Naive thymus-derived CD4-positive, alpha-beta T cell (primary cell): ENCODE measurements around the gene EIF6. TPM values are rescaled to one million over a fixed set of nuclear protein-coding genes. Genes with fewer than 3 reads are reported as not detected.
A peak's percentile ranks its signal among the peaks of the same experiment; 100 is the strongest.

Experiments used
- ATAC-seq: fragments of 150-1000 bp; cut with Tn5 transposase; 2 replicates; pipeline ENCODE4 v1.10.0; 2021; ENCODE audit warnings: mild to moderate bottlenecking, moderate library complexity
- CTCF ChIA-PET: fragments of 350-600 bp; sonication (Branson Sonifier 250); formaldehyde crosslinking; loops from one replicate; lab custom pipeline; 2021; ENCODE audit warnings: antibody characterized with exemption; lab: Charles Lee
- POLR2A ChIA-PET: fragments of 350-600 bp; sonication (Branson Sonifier 250); formaldehyde crosslinking; loops from one replicate; lab custom pipeline; 2021; ENCODE audit warnings: antibody characterized with exemption, inconsistent platforms; lab: Charles Lee
- DNase-seq, 9 donors: peaks; one replicate each; pipeline versions ENCODE4 v3.0.0 to v3.0.0-alpha.2; 2020 to 2022; ENCODE audit warnings: mixed read lengths in 1 of 9
- H3K27ac ChIP-seq: one replicate; pipeline ENCODE4 v1.7.0; 2013; ENCODE audit warnings: mild to moderate bottlenecking, low read depth, low read length, moderate library complexity
- H3K27me3 ChIP-seq, 2 donors: one replicate each; pipeline ENCODE4 v1.7.0; 2013; ENCODE audit warnings: low read length in 2 of 2, mild to moderate bottlenecking in 2 of 2, moderate library complexity in 2 of 2; ENCODE audit not compliant: control insufficient read depth in 2 of 2, insufficient read depth in 2 of 2
- H3K36me3 ChIP-seq, 3 experiments: 1 replicate in 2 of 3; 2 replicates in 1 of 3; pipeline ENCODE4 v1.7.0; 2013; ENCODE audit warnings: low read length in 3 of 3, mild to moderate bottlenecking in 3 of 3, moderate library complexity in 1 of 3; ENCODE audit not compliant: insufficient read depth in 3 of 3, control insufficient read depth in 2 of 3
- H3K4me1 ChIP-seq, 2 donors: one replicate each; pipeline ENCODE4 v1.7.0; 2013; ENCODE audit warnings: low read length in 2 of 2, mild to moderate bottlenecking in 2 of 2, moderate library complexity in 1 of 2; ENCODE audit not compliant: control insufficient read depth in 2 of 2, insufficient read depth in 2 of 2
- H3K4me3 ChIP-seq: 2 replicates; pipeline ENCODE4 v1.7.0; 2013; ENCODE audit warnings: mild to moderate bottlenecking, low read length
- H3K9me3 ChIP-seq, 3 experiments: 1 replicate in 2 of 3; 2 replicates in 1 of 3; pipeline ENCODE4 v1.7.0; 2013; ENCODE audit warnings: low read length in 3 of 3; ENCODE audit not compliant: control insufficient read depth in 2 of 3
- H3K27ac Mint-ChIP-seq, 9 donors: one replicate each; pipeline ENCODE4 v1.8.0; 2020 to 2022; ENCODE audit warnings: mixed read lengths in 9 of 9, mild to moderate bottlenecking in 8 of 9, moderate library complexity in 5 of 9, inconsistent platforms in 2 of 9
- H3K27me3 Mint-ChIP-seq, 5 donors: one replicate each; pipeline ENCODE4 v1.8.0; 2021 to 2022; ENCODE audit warnings: mixed read lengths in 5 of 5, mild to moderate bottlenecking in 1 of 5
- H3K36me3 Mint-ChIP-seq, 5 donors: one replicate each; pipeline ENCODE4 v1.8.0; 2020 to 2022; ENCODE audit warnings: mixed read lengths in 5 of 5, mild to moderate bottlenecking in 3 of 5, inconsistent platforms in 1 of 5
- H3K4me1 Mint-ChIP-seq, 7 donors: one replicate each; pipeline ENCODE4 v1.8.0; 2020 to 2022; ENCODE audit warnings: mixed read lengths in 7 of 7, mild to moderate bottlenecking in 3 of 7, inconsistent platforms in 1 of 7
- H3K4me3 Mint-ChIP-seq, 10 donors: one replicate each; pipeline ENCODE4 v1.8.0; 2020 to 2022; ENCODE audit warnings: mild to moderate bottlenecking in 10 of 10, mixed read lengths in 10 of 10, moderate library complexity in 6 of 10, inconsistent platforms in 2 of 10
- H3K9me3 Mint-ChIP-seq, 11 donors: one replicate each; pipeline ENCODE4 v1.8.0; 2020 to 2022; ENCODE audit warnings: mixed read lengths in 11 of 11, mild to moderate bottlenecking in 4 of 11, inconsistent platforms in 1 of 11, moderate library complexity in 1 of 11
- intact Hi-C, 2 donors: fragments of 100-400 bp; cut with micrococcal nuclease; formaldehyde crosslinking; loops; one replicate each; pipeline ENCODE4 v1.15.1; 2023
- polyA plus RNA-seq, 2 donors: library from polyadenylated mRNA; unstranded; fragments of 300-500 nt; fragmentation: Illumina TruSeq; gene quantifications; one replicate each; pipeline ENCODE4 v1.2.3, GENCODE V29; 2021
- total RNA-seq, 6 experiments: library from RNA in 5 of 6; stranded (reverse) in 5 of 6; gene quantifications; 1 replicate in 5 of 6; 2 replicates in 1 of 6; pipeline ENCODE4 v1.2.3 and lab custom pipeline; 2021 to 2026

Gene EIF6
- total and polyA plus RNA-seq, 7 experiments from 2014 or later: 35.4 to 150 (median 55.2) TPM

DNA sequence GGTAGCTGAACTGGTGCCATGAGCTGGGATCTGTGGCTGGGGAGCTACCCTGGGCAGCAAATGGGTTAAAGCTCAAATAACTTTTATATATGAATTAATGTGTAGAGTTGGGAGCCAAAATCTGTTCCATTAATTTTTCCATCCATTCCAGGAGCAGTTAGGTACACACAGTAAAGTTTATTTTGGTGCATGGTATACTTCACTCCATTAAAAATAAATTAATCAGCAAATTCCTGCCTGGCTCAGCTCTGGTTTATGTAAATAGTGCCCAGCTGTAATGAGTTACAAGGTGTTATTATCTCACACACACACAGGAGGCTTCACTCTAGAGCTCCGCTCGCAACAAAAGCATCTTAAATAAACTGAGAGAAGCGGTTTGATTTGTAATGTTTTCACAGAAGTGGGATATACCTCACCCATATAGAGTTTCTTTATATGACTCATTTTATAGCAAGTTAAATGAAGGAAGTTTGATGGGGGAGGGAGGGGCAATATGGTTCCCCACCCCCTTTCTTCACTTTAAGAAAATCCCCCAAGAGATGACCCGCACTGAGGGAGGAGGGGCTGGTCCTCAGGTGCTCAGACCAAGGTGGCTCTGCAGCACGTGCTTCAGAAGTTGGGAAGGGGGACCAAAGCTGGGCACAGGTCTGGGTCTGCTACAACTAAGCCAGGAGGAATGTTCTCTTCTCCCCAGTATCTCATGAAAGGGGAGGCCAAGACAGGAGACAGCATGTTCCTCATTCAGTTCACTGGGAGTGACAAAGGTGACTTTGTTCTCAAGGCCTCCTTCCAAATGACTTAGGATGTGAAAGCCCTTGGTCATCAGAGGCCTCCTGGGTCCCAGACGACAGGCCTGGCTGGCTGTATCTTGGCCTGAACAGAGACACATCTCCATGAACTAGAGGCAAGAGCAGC, 18.1 kb upstream of the EIF6 start:
- intact Hi-C loops: loop anchor here (1.0 kb wide), 2 partner anchors 27 to 137 kb away; no protein-coding TSS in a partner anchor
- POLR2A ChIA-PET: no interaction called here
- Mint-ChIP-seq H3K4me1 (peaks cover 0 to 40% (median 9%) of the 10 kb centered on the region in 7 donors), H3K36me3 (peaks cover 0 to 5% (median 0%) of the 10 kb centered on the region in 5 donors), H3K9me3 (no peaks in the 10 kb centered on the region), H3K27me3 (no peaks in the 10 kb centered on the region), H3K27ac (peak overlapping the region in 2 of 9 donors; percentile 28 to 72), H3K4me3 (no peak overlapping the region)
- H3K36me3 ChIP-seq: peaks cover 0 to 12% (median 0%) of the 10 kb centered on the region in 3 experiments
- H3K4me1 ChIP-seq: no peaks in the 10 kb centered on the region
- CTCF ChIA-PET: interaction anchor here (0.8 to 3.0 kb wide), 6 partner anchors 16 to 469 kb away, joined by 3 to 19 read pairs (median 6); partner anchors contain the start of gene EIF6
- H3K27ac ChIP-seq: no peak overlapping the region
- DNase-seq (no peak), ATAC-seq (no peak)
- H3K4me3 ChIP-seq: no peak overlapping the region
- no peaks in the 10 kb centered on the region for H3K9me3 ChIP-seq
- H3K27me3 ChIP-seq: no peaks in the 10 kb centered on the region

DNA sequence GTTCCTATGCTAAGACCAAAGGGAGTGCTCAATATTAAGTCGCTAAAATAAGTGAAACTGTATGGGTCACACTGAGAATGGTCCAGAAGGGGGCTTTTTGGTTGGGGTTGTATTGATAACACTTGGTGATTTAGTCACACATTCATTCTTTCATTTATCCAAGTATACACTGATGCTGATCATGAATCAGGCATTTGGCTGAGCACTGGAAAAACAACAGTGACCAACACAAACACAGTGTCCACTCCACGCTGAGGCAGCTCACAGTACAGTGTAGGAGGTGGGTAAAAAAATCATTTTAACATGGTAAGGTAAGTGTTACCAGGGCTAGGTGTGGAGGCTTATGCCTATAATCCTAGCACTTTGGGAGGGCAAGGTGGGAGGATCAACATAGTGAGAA, 16.9 kb upstream of the EIF6 start:
- CTCF ChIA-PET: interaction anchor here (1.0 to 3.0 kb wide), 2 partner anchors 145 to 468 kb away, joined by 3 to 19 read pairs; no protein-coding TSS in a partner anchor
- peak overlapping the region in 3 of 9 donors; percentile 12 to 60 (median 59) for H3K27ac Mint-ChIP-seq
- POLR2A ChIA-PET: interaction anchor here (0.6 kb wide), 1 partner anchor 217 kb away, joined by 3 read pairs; no protein-coding TSS in a partner anchor

DNA sequence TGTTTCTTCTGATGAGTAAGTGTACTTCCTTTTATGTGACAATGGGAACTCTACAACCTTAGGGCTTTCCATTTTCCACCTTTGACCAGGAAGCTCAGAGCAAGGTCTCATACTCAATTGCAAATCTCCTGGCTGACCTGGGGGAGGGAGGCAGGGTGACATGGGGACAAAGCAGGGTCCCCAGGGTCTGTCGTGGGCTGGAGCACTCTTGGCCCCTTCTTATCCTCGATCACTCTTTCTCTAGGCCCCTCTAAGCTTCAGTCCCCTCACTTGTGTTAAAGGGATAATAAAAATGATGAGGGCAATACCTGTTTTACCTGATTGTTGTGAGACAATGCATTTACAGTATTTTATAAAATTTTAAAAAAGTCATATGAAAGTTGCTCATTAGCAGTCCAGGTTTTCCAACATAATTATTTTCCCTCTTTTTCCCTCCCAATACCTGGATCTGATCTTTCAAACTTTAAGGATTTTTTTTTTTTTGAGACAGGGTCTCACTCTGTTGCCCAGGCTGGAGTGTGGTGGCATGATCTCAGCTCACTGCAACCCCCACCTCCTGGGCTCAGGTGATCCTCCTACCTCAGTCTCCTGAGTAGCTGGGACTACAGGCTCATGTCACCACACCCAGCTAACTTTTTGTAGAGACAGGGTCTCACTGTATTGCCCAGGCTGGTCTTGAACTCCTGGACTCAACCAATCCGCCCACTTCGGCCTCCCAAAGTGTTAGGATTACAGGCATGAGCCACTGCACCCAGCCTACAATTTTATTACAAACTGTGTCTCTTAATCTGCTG, 16.1 kb upstream of the EIF6 start:
- intact Hi-C loops: no loop called here
- Mint-ChIP-seq H3K36me3 (peaks cover 0 to 1% (median 0%) of the 10 kb centered on the region in 5 donors), H3K27me3 (peaks cover 0 to 3% (median 0%) of the 10 kb centered on the region in 5 donors), H3K4me1 (peaks cover 0 to 21% (median 9%) of the 10 kb centered on the region in 7 donors), H3K27ac (peak overlapping the region in 2 of 9 donors; percentile 25 to 34), H3K9me3 (peaks cover 0 to under 1% (median 0%) of the 10 kb centered on the region in 11 donors), H3K4me3 (no peak overlapping the region)
- DNase-seq: no peak
- Histone ChIP-seq H3K27me3 (no peaks in the 10 kb centered on the region), H3K36me3 (peaks cover 0 to 3% (median 0%) of the 10 kb centered on the region in 3 experiments), H3K9me3 (no peaks in the 10 kb centered on the region), H3K27ac (no peak overlapping the region), H3K4me3 (no peak overlapping the region), H3K4me1 (no peaks in the 10 kb centered on the region)
- ATAC-seq: no peak
- CTCF ChIA-PET: interaction anchor here (0.6 kb wide), 1 partner anchor 142 kb away, joined by 3 read pairs; no protein-coding TSS in a partner anchor
- POLR2A ChIA-PET: interaction anchor here (0.6 kb wide), 1 partner anchor 218 kb away, joined by 3 read pairs; no protein-coding TSS in a partner anchor

More for the DNA sequence above, 16.9 kb upstream of the EIF6 start:
- ATAC-seq: no peak
- intact Hi-C loops: no loop called here
- Mint-ChIP-seq H3K4me3 (no peak overlapping the region), H3K4me1 (peaks cover 0 to 29% (median 9%) of the 10 kb centered on the region in 7 donors), H3K36me3 (peaks cover 0 to 5% (median 0%) of the 10 kb centered on the region in 5 donors), H3K9me3 (no peaks in the 10 kb centered on the region), H3K27me3 (no peaks in the 10 kb centered on the region)
- no peaks in the 10 kb centered on the region for H3K9me3 ChIP-seq
- H3K4me3 ChIP-seq: no peak overlapping the region
- DNase-seq: no peak
- peaks cover 0 to 10% (median 0%) of the 10 kb centered on the region in 3 experiments for H3K36me3 ChIP-seq
- H3K4me1 ChIP-seq: no peaks in the 10 kb centered on the region
- H3K27me3 ChIP-seq: no peaks in the 10 kb centered on the region
- no peak overlapping the region for H3K27ac ChIP-seq

- ChIA-PET POLR2A (no interaction called here), CTCF (interaction anchor here (1.0 kb wide), 1 partner anchor 10 kb away, joined by 5 read pairs; no protein-coding TSS in a partner anchor)
- Mint-ChIP-seq H3K4me3 (no peak overlapping the region), H3K27ac (peak overlapping the region in 5 of 9 donors; percentile 2 to 79 (median 44)), H3K36me3 (no peaks in the 10 kb centered on the region), H3K4me1 (peaks cover 0 to 13% (median 9%) of the 10 kb centered on the region in 7 donors), H3K9me3 (peaks cover 0 to 2% (median 0%) of the 10 kb centered on the region in 11 donors), H3K27me3 (peaks cover 0 to 8% (median 0%) of the 10 kb centered on the region in 5 donors)
- Histone ChIP-seq H3K9me3 (no peaks in the 10 kb centered on the region), H3K36me3 (no peaks in the 10 kb centered on the region), H3K27me3 (no peaks in the 10 kb centered on the region), H3K27ac (no peak overlapping the region), H3K4me3 (no peak overlapping the region), H3K4me1 (no peaks in the 10 kb centered on the region)
- no peak for DNase-seq
- intact Hi-C loops: no loop called here
- ATAC-seq: no peak
Measured at GRCh38 chr20:35299780-35300179, 15.2 kb upstream of the EIF6 start.

DNA sequence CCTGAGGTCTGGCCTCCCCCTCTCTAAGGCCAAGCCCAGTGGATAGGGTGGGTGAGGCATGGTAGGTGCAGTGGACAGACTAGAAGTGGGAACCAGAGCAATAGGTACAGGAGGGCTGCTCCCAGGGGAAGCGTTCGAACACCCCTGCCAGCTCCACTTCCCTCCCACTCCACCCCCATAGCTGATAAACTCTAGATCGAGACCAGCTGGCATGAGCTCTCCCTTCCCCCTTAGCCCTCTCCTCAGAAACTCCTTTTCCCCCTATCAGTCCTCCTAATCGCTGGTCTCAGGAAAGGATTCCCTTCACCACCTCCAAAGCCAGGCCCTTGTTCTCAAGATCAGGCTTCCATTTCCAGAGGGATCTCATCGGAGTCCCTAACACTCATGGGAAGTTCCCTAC, 13.7 kb upstream of the EIF6 start:
- peaks cover 0 to 8% (median 0%) of the 10 kb centered on the region in 5 donors for H3K27me3 Mint-ChIP-seq
- ATAC-seq (no peak), DNase-seq (no peak)
- H3K9me3 ChIP-seq: no peaks in the 10 kb centered on the region
- ChIA-PET CTCF (interaction anchor here (1.4 kb wide), 1 partner anchor 20 kb away, joined by 3 read pairs; the partner anchor contains the start of gene MMP24OS), POLR2A (interaction anchor here (0.5 kb wide), 1 partner anchor 162 kb away, joined by 3 read pairs; no protein-coding TSS in a partner anchor)
- H3K4me1 Mint-ChIP-seq: peaks cover 0 to 5% (median 0%) of the 10 kb centered on the region in 7 donors
- H3K27ac ChIP-seq: no peak overlapping the region
- H3K4me1 ChIP-seq: no peaks in the 10 kb centered on the region
- H3K4me3 ChIP-seq: no peak overlapping the region
- no peaks in the 10 kb centered on the region for H3K27me3 ChIP-seq
- no peaks in the 10 kb centered on the region for H3K36me3 Mint-ChIP-seq
- H3K9me3 Mint-ChIP-seq: peaks cover 0 to 3% (median 0%) of the 10 kb centered on the region in 11 donors
- no peaks in the 10 kb centered on the region for H3K36me3 ChIP-seq
- H3K4me3 Mint-ChIP-seq: no peak overlapping the region
- intact Hi-C loops: no loop called here
- no peak overlapping the region for H3K27ac Mint-ChIP-seq

- ChIA-PET POLR2A (no interaction called here), CTCF (interaction anchor here (1.4 kb wide), 1 partner anchor 20 kb away, joined by 3 read pairs; the partner anchor contains the start of gene MMP24OS)
- no peaks in the 10 kb centered on the region for H3K27me3 ChIP-seq
Measured at GRCh38 chr20:35297740-35298139, 13.2 kb upstream of the EIF6 start.

More at GRCh38 chr20:35297740-35298139, 13.2 kb upstream of the EIF6 start:
- Mint-ChIP-seq H3K27ac (no peak overlapping the region), H3K27me3 (peaks cover 0 to 8% (median under 1%) of the 10 kb centered on the region in 5 donors), H3K4me1 (peaks cover 0 to 5% (median 0%) of the 10 kb centered on the region in 7 donors), H3K4me3 (no peak overlapping the region), H3K36me3 (no peaks in the 10 kb centered on the region), H3K9me3 (peaks cover 0 to 3% (median 0%) of the 10 kb centered on the region in 11 donors)
- Histone ChIP-seq H3K4me3 (no peak overlapping the region), H3K4me1 (no peaks in the 10 kb centered on the region), H3K27ac (no peak overlapping the region), H3K9me3 (no peaks in the 10 kb centered on the region), H3K36me3 (no peaks in the 10 kb centered on the region)
- intact Hi-C loops: no loop called here
- ATAC-seq (no peak), DNase-seq (no peak)
